ENCODE data around the gene TTLL11. TPM values are rescaled to one million over a fixed set of nuclear protein-coding genes. Genes with fewer than 3 reads are reported as not detected.

TTLL11 gene
- total and polyA plus RNA-seq, 4 donors, result 1.4 to 4.5 (median 3.6) TPM

- Histone ChIP-seq H3K4me1 (ENCODE audit: control insufficient read depth in 4 of 4, insufficient read depth in 4 of 4, low read length in 3 of 4) (peaks cover 5 to 14% (median 9%) of the 10 kb centered on the region in 4 donors), H3K36me3 (ENCODE audit: control insufficient read depth in 4 of 4, insufficient read depth in 3 of 4, low read depth in 1 of 4, low read length in 3 of 4) (no peaks in the 10 kb centered on the region), H3K27ac (ENCODE audit: low read depth in 1 of 2, low read length in 2 of 2) (peak overlapping the region in 1 of 2 donors; percentile 39), H3K9ac (ENCODE audit: low read depth in 1 of 2, low read length in 2 of 2) (no peak overlapping the region), H3K27me3 (ENCODE audit: control insufficient read depth in 4 of 4, insufficient read depth in 4 of 4, low read length in 3 of 4) (no peaks in the 10 kb centered on the region), H3K9me3 (ENCODE audit: control insufficient read depth in 4 of 4, low read length in 3 of 4) (no peaks in the 10 kb centered on the region), H3K4me3 (ENCODE audit: low read depth in 1 of 3, low read length in 3 of 3) (no peak overlapping the region)
- no peak for DNase-seq (ENCODE audit: low spot score)
- 53% methylated on average over 3 of the region's 3 CpGs for whole genome bisulfite sequencing
- TF ChIP-seq CTCF (IDR thresholded peaks at IDR 0.05; ENCODE audit: low read depth, low read length, missing input control) (no peak), FOXA2 (IDR thresholded peaks at IDR 0.05) (peak; percentile 6), NR2F2 (IDR thresholded peaks at IDR 0.05) (peak; percentile 49), FOXA1 (IDR thresholded peaks at IDR 0.05) (peak; percentile 54), HNF4A (conservative IDR thresholded peaks at IDR 0.05) (peak; percentile 69 to 82), ATF3 (IDR thresholded peaks at IDR 0.05) (peak; percentile 29), REST (IDR thresholded peaks at IDR 0.05) (peak; percentile 85), ZBTB33 (IDR thresholded peaks at IDR 0.05) (peak; percentile 94), MAX (IDR thresholded peaks at IDR 0.05) (peak; percentile 77), SP1 (IDR thresholded peaks at IDR 0.05) (peak; percentile 81), EGR1 (IDR thresholded peaks at IDR 0.05; ENCODE audit: low read depth in 2 of 2) (no peak), YY1 (IDR thresholded peaks at IDR 0.05) (peak; percentile 62), HNF4G (IDR thresholded peaks at IDR 0.05) (no peak), RXRA (IDR thresholded peaks at IDR 0.05) (peak; percentile 82 to 86), JUND (IDR thresholded peaks at IDR 0.05) (peak; percentile 47 to 54), TAF1 (conservative IDR thresholded peaks at IDR 0.05) (no peak), RAD21 (IDR thresholded peaks at IDR 0.05) (peak; percentile 36 to 38), GABPA (IDR thresholded peaks at IDR 0.05 in 1 of 2, conservative IDR thresholded peaks at IDR 0.05 in 1 of 2) (no peak)
These were observed 282.6 kb downstream of the TTLL11 start for GRCh38 chr9:121810489-121810888.
